ENCODE results near the gene SHISA9. TPM values are rescaled to one million over a fixed set of nuclear protein-coding genes. Genes with fewer than 3 reads are reported as not detected.

The SHISA9 gene
- total and polyA plus RNA-seq, 2 of the 4 experiments (the other 2 are of a cell fraction), result under 0.01 TPM; not detected in 1

DNA sequence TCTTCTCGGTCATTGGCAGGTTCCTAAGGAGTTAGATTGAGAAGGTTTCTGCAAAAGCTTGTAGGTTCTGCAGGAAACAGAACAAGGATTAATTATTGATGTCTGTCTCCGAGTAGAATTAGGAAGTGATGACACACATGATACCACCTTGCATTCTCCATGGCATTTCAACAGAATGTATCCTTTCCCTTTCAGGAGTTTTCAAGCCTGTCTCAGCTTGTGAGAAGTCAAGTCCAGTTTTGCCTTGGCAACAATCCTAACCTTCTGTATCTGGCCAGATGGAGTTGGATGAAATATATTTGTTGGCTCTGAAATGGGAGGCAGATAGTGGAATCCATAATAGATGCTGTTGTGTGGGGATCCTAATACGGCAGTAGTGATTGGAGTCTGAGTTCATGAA is 235.5 kb downstream of the SHISA9 start:
- H2AFZ ChIP-seq (replicated peaks; ENCODE audit: low read length, poor library complexity), result no peak overlapping the region
- intact Hi-C loops (cut with micrococcal nuclease), result no loop called here
- ATAC-seq (ENCODE audit: low read depth) (no peak), DNase-seq (no peak)
- H3K18ac ChIP-seq (ENCODE audit: low read depth, low read length), result no peak overlapping the region
- no peak overlapping the region for H3K14ac ChIP-seq (replicated peaks; ENCODE audit: low read depth, low read length)
- in situ Hi-C loops (cut with MboI; ENCODE audit: low sequenced_read_pairs), result no loop called here
- dilution Hi-C loops (cut with HindIII; ENCODE audit: low sequenced_read_pairs, unreplicated experiment), result no loop called here
- no peak overlapping the region for H3K4me2 ChIP-seq (ENCODE audit: low read depth, low read length)
- no peak overlapping the region for H2BK120ac ChIP-seq (ENCODE audit: low read depth, low read length)
- no peak overlapping the region for H3K9ac ChIP-seq (ENCODE audit: low read depth, low read length)
- BruUV-seq (replicated peaks), result no TSS peak
- no peak overlapping the region for H3K4ac ChIP-seq (ENCODE audit: low read depth, low read length)
- H3K4me1 ChIP-seq (ENCODE audit: control insufficient read depth, insufficient read depth, low read length), result no peaks in the 10 kb centered on the region
- no peak overlapping the region for H2BK5ac ChIP-seq (ENCODE audit: low read depth, low read length, poor library complexity, severe bottlenecking)
- no peak overlapping the region for H4K8ac ChIP-seq (ENCODE audit: low read depth in 2 of 2, low read length in 2 of 2)
- no peak overlapping the region for H4K91ac ChIP-seq (ENCODE audit: insufficient read depth, low read depth, low read length)
- no peak overlapping the region for H2AK5ac ChIP-seq (ENCODE audit: low read depth, low read length)
- no peaks in the 10 kb centered on the region for H3K27me3 ChIP-seq (ENCODE audit: control insufficient read depth, insufficient read depth, low read length)
- POLR2A ChIA-PET (ENCODE audit: unreplicated experiment), result no interaction called here
- H3K36me3 ChIP-seq (ENCODE audit: control insufficient read depth, insufficient read depth, low read length), result no peaks in the 10 kb centered on the region
- WGBS, 2 experiments (ENCODE audit: extremely low coverage in 2 of 2, insufficient read length in 1 of 2), result 40% methylated on average over 1 of the region's 3 CpGs; no CpG with 5 or more reads in 1 of the 2 experiments
- H4K5ac ChIP-seq (ENCODE audit: low read depth, low read length), result no peak overlapping the region
- TF ChIP-seq NFE2L2 (IDR thresholded peaks at IDR 0.05; ENCODE audit: low read depth, low read length) (no peak), RFX5 (IDR thresholded peaks at IDR 0.05; ENCODE audit: low read depth, low read length) (no peak), BHLHE40 (IDR thresholded peaks at IDR 0.05; ENCODE audit: low read depth, low read length) (no peak), FOS (IDR thresholded peaks at IDR 0.05; ENCODE audit: low read depth, low read length) (no peak), SMC3 (IDR thresholded peaks at IDR 0.05; ENCODE audit: low read depth, low read length) (no peak), RCOR1 (IDR thresholded peaks at IDR 0.05; ENCODE audit: insufficient replicate concordance, low read length) (no peak), MAFK (IDR thresholded peaks at IDR 0.05; ENCODE audit: low read depth, low read length) (no peak), POLR2A (IDR thresholded peaks at IDR 0.05; ENCODE audit: low read depth, low read length) (no peak)
- TF ChIP-seq, protein P1, sequence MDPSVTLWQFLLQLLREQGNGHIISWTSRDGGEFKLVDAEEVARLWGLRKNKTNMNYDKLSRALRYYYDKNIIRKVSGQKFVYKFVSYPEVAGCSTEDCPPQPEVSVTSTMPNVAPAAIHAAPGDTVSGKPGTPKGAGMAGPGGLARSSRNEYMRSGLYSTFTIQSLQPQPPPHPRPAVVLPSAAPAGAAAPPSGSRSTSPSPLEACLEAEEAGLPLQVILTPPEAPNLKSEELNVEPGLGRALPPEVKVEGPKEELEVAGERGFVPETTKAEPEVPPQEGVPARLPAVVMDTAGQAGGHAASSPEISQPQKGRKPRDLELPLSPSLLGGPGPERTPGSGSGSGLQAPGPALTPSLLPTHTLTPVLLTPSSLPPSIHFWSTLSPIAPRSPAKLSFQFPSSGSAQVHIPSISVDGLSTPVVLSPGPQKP (IDR thresholded peaks at IDR 0.05; ENCODE audit: borderline replicate concordance, low read depth, low read length), result no peak
- TF ChIP-seq, protein P2, sequence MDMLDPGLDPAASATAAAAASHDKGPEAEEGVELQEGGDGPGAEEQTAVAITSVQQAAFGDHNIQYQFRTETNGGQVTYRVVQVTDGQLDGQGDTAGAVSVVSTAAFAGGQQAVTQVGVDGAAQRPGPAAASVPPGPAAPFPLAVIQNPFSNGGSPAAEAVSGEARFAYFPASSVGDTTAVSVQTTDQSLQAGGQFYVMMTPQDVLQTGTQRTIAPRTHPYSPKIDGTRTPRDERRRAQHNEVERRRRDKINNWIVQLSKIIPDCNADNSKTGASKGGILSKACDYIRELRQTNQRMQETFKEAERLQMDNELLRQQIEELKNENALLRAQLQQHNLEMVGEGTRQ (IDR thresholded peaks at IDR 0.05; ENCODE audit: low read depth, low read length), result no peak
- no peak overlapping the region for H3K27ac ChIP-seq (ENCODE audit: insufficient read depth, low read length)
- no peak overlapping the region for H3K56ac ChIP-seq (ENCODE audit: extremely low read depth, insufficient read depth, low read length)
- H3K23ac ChIP-seq (ENCODE audit: low read depth, low read length), result no peak overlapping the region
- H4K20me1 ChIP-seq (ENCODE audit: insufficient read depth, low read length), result no peaks in the 10 kb centered on the region
- H3K9me1 ChIP-seq (ENCODE audit: insufficient read depth, low read length), result no peaks in the 10 kb centered on the region
- H2BK15ac ChIP-seq (ENCODE audit: low read depth, low read length), result no peak overlapping the region
- peaks cover 10% of the 10 kb centered on the region for H3K9me3 ChIP-seq (ENCODE audit: control insufficient read depth, insufficient read depth, low read length)
- no peaks in the 10 kb centered on the region for H3K79me1 ChIP-seq (ENCODE audit: low read depth in 1 of 2, low read length in 2 of 2)
- no peak overlapping the region for H2AK9ac ChIP-seq (replicated peaks; ENCODE audit: low read depth, low read length, poor library complexity)
- H3K4me3 ChIP-seq (ENCODE audit: insufficient read depth, low read depth, low read length), result no peak overlapping the region
- H2BK20ac ChIP-seq (ENCODE audit: low read depth, low read length), result no peak overlapping the region
- CTCF ChIA-PET, result no interaction called here
